Right cardiac atrium (tissue), 5 donors: ENCODE results near the gene RIF1. TPM values are rescaled to one million over a fixed set of nuclear protein-coding genes. Genes with fewer than 3 reads are reported as not detected.
"Not testable (repeated sequence)": the region's sequence is repeated elsewhere in the genome, so short reads cannot be mapped to it uniquely, and the experiment has no call there.

Experiments
- ATAC-seq, 2 donors: fragments of 200-7000 bp; cut with Tn5 transposase; one replicate each; pipeline versions ENCODE4 v1.8.0 to v1.9.1; 2020; ENCODE audit warnings: moderate library complexity in 2 of 2, mild to moderate bottlenecking in 1 of 2
- DNase-seq, 3 donors: peaks; one replicate each; pipeline ENCODE4 v3.0.0-alpha.2; 2020
- H3K27ac ChIP-seq: one replicate; pipeline ENCODE4 v1.5.1; 2013; ENCODE audit warnings: mild to moderate bottlenecking, low read length, control low read depth, moderate library complexity
- H3K27me3 ChIP-seq: one replicate; pipeline ENCODE4 v1.6.1; 2013; ENCODE audit not compliant: control insufficient read depth, insufficient read depth
- H3K4me1 ChIP-seq: one replicate; pipeline ENCODE4 v1.6.1; 2013; ENCODE audit warnings: low read length; ENCODE audit not compliant: control insufficient read depth, insufficient read depth
- H3K4me3 ChIP-seq: one replicate; pipeline ENCODE4 v1.5.1; 2013; ENCODE audit warnings: low read length, control low read depth
- H3K9me3 ChIP-seq: one replicate; pipeline ENCODE4 v1.6.1; 2013; ENCODE audit warnings: low read length; ENCODE audit not compliant: control insufficient read depth
- WGBS: extraction: QIAGEN DNeasy Blood & Tissue Kit; methylation state at CpG from one replicate; pipeline ENCODE4 v1.1.7; 2013; 5-methylcytosine and 5-hydroxymethylcytosine counted together
- intact Hi-C, 4 donors: fragments of 100-400 bp; cut with DNase I; formaldehyde crosslinking; loops; one replicate each; pipeline versions ENCODE4 v1.11.0 to v1.14.0; 2022 to 2023
- polyA plus RNA-seq: library from polyadenylated mRNA; stranded (reverse); fragments of 200-250 nt; gene quantifications from one replicate; pipeline ENCODE4 v1.2.3, GENCODE V29; 2013
- total RNA-seq, 4 donors: library from RNA; stranded (reverse); fragmentation: NEBNext Ultra II Directional; extraction: Animal tissue kit (Norgen Biotek cat#: 25700); gene quantifications; one replicate each; pipeline ENCODE4 v1.2.1, GENCODE V29; 2021
- donor health status: healthy with polysubstance abuse.
- donor health status: DM: no; HTN: yes; CAD: no.
- donor health status: DM: no; HTN: no; CAD: no.
- donor health status: DM: no; HTN: yes; CAD: no; lungs with severe emphysema.
- donor health status: DM: yes; HTN: yes; CAD: no.

The RIF1 gene
- total and polyA plus RNA-seq, 5 donors: 2.8 to 18.9 (median 17.7) TPM

DNA sequence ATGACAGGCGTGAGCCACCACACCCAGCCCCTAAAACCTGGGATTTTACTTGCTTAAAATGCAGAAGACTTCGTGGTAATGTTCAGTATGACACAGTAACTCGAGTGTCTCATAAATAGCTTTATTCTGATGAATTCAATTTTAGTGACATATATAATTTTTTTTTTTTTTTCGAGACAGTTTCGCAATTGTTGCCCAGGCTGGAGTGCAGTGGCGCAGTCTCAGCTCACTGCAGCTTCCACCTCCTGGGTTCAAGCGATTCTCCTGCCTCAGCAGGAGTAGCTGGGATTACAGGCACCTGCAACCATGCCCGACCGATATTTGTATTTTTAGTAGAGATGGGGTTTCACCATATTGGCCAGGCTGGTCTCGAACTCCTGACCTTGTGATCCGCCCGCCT, 12.0 kb downstream of the RIF1 start:
- ATAC-seq, H3K27ac ChIP-seq, H3K27me3 ChIP-seq, intact Hi-C loops, H3K9me3 ChIP-seq, H3K4me1 ChIP-seq, H3K4me3 ChIP-seq, DNase-seq: not testable (repeated sequence)
- WGBS: 97% methylated on average over 12 of the region's 12 CpGs

GRCh38 chr2:151422917-151423439, 13.3 kb downstream of the RIF1 start:
- H3K9me3 ChIP-seq: no peaks in the 10 kb centered on the region
- H3K27ac ChIP-seq: no peak overlapping the region
- intact Hi-C loops: no loop called here
- DNase-seq (no peak), ATAC-seq (no peak)
- H3K4me3 ChIP-seq: no peak overlapping the region
- 81% methylated on average over 3 of the region's 3 CpGs for WGBS
- no peaks in the 10 kb centered on the region for H3K27me3 ChIP-seq
- no peaks in the 10 kb centered on the region for H3K4me1 ChIP-seq

- intact Hi-C loops: no loop called here
- Histone ChIP-seq H3K4me1 (no peaks in the 10 kb centered on the region), H3K9me3 (no peaks in the 10 kb centered on the region), H3K27ac (no peak overlapping the region), H3K27me3 (no peaks in the 10 kb centered on the region), H3K4me3 (no peak overlapping the region)
- DNase-seq (no peak), ATAC-seq (no peak)
- 92% methylated on average over 3 of the region's 3 CpGs for WGBS
Observed at GRCh38 chr2:151423760-151424159, 14.1 kb downstream of the RIF1 start.

GRCh38 chr2:151437630-151438029, 27.9 kb downstream of the RIF1 start:
- intact Hi-C loops: no loop called here
- H3K4me3 ChIP-seq: no peak overlapping the region
- no peak overlapping the region for H3K27ac ChIP-seq
- no peak for DNase-seq
- no peaks in the 10 kb centered on the region for H3K9me3 ChIP-seq
- no peaks in the 10 kb centered on the region for H3K27me3 ChIP-seq
- WGBS: 57% methylated on average over 3 of the region's 3 CpGs
- no peak for ATAC-seq
- H3K4me1 ChIP-seq: no peaks in the 10 kb centered on the region

DNA sequence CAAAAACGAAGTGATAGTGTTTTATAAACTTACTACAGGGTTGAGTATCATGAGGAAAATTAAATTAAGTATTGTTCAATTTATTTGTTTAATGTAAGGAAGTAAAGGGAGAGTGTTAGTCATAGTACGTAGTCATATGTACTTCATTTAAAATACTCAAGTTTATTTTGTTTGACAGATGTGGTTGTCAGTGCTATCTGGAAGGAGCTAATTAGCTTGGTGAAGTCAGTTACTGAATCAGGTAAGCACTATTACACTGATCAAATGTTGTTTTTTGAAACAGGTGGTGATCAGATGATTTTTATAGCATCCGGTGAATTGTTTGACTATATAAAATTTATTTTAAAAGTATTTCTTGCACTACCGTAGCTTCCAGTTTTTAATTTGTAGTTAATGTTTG, 28.8 kb downstream of the RIF1 start:
- Histone ChIP-seq H3K27me3 (no peaks in the 10 kb centered on the region), H3K27ac (no peak overlapping the region), H3K4me3 (no peak overlapping the region), H3K4me1 (no peaks in the 10 kb centered on the region), H3K9me3 (no peaks in the 10 kb centered on the region)
- DNase-seq (no peak), ATAC-seq (no peak)
- intact Hi-C loops: no loop called here
- 90% methylated on average over 4 of the region's 4 CpGs for WGBS

GRCh38 chr2:151439127-151439526, 29.4 kb downstream of the RIF1 start:
- Histone ChIP-seq H3K4me3 (no peak overlapping the region), H3K9me3 (no peaks in the 10 kb centered on the region), H3K4me1 (no peaks in the 10 kb centered on the region), H3K27me3 (no peaks in the 10 kb centered on the region), H3K27ac (no peak overlapping the region)
- intact Hi-C loops: no loop called here
- DNase-seq (no peak), ATAC-seq (no peak)
- 92% methylated on average over 13 of the region's 13 CpGs for WGBS

- ATAC-seq (peak in 1 of 2 donors; percentile 29), DNase-seq (no peak)
- intact Hi-C loops: no loop called here
- WGBS: 56% methylated on average over 1 of the region's 1 CpG
- Histone ChIP-seq H3K27ac (no peak overlapping the region), H3K9me3 (no peaks in the 10 kb centered on the region), H3K27me3 (no peaks in the 10 kb centered on the region), H3K4me1 (no peaks in the 10 kb centered on the region), H3K4me3 (no peak overlapping the region)
Observed at GRCh38 chr2:151459358-151459757, 49.7 kb downstream of the RIF1 start.

- 97% methylated on average over 3 of the region's 3 CpGs for whole genome bisulfite sequencing
- no peaks in the 10 kb centered on the region for H3K27me3 ChIP-seq
- ATAC-seq (no peak), DNase-seq (no peak)
- H3K9me3 ChIP-seq: no peaks in the 10 kb centered on the region
- intact Hi-C loops: no loop called here
- H3K27ac ChIP-seq: no peak overlapping the region
- no peak overlapping the region for H3K4me3 ChIP-seq
- no peaks in the 10 kb centered on the region for H3K4me1 ChIP-seq
Observed at GRCh38 chr2:151465771-151466170, 56.1 kb downstream of the RIF1 start.

- ATAC-seq: no peak
- WGBS: 96% methylated on average over 1 of the region's 1 CpG
- H3K4me1 ChIP-seq: no peaks in the 10 kb centered on the region
- H3K27me3 ChIP-seq: no peaks in the 10 kb centered on the region
- intact Hi-C loops: no loop called here
- DNase-seq: no peak
- H3K27ac ChIP-seq: no peak overlapping the region
- no peak overlapping the region for H3K4me3 ChIP-seq
- H3K9me3 ChIP-seq: no peaks in the 10 kb centered on the region
Observed at GRCh38 chr2:151470556-151470955, 60.9 kb downstream of the RIF1 start.

DNA sequence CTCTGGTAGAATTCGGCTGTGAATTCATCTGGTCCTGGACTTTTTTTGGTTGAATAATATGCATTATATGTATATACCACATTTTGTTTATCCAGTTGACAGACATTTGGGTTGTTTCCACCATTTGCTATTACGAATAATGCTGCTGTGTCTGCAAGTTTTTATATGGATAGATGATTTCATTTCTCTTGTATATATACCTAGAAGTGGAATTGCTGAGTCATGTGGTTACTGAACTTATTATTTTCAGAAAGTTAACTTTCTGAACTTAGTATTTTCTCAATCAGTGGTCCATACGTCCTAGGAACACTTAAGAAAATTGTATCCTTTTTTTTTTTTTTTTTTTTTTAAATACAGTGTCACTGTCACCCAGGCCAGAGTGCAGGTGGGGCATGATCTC, 63.3 kb downstream of the RIF1 start:
- intact Hi-C loops: no loop called here
- Histone ChIP-seq H3K4me1 (no peaks in the 10 kb centered on the region), H3K27ac (no peak overlapping the region), H3K4me3 (no peak overlapping the region), H3K27me3 (no peaks in the 10 kb centered on the region), H3K9me3 (no peaks in the 10 kb centered on the region)
- no peak for DNase-seq
- ATAC-seq: no peak
- 81% methylated on average over 3 of the region's 3 CpGs for WGBS

- H3K9me3 ChIP-seq: no peaks in the 10 kb centered on the region
- no peak overlapping the region for H3K4me3 ChIP-seq
- WGBS: 33% methylated on average over 2 of the region's 2 CpGs
- H3K4me1 ChIP-seq: no peaks in the 10 kb centered on the region
- H3K27me3 ChIP-seq: no peaks in the 10 kb centered on the region
- H3K27ac ChIP-seq: no peak overlapping the region
- DNase-seq: no peak
- intact Hi-C loops: no loop called here
- ATAC-seq: no peak
Observed at GRCh38 chr2:151475071-151475470, 65.4 kb downstream of the RIF1 start.

DNA sequence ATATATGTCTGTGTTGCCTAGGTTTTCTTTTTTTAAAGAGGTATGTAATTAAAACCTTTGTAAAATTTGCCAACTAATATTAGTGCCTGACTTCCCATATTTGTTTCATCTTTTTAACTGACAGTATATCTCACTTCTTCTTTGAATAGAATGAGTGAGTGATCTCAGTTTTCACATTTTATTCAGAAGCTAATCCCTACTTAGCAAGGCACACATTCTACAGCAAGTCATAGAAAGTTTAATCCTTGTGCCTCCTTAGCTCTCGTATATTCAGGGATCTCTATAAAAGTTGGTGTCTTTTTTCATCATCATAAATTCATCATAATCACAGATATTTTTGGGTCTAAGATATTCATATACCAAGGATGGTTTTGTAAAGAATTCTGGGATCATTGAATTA, 66.6 kb downstream of the RIF1 start:
- H3K4me1 ChIP-seq: no peaks in the 10 kb centered on the region
- no peaks in the 10 kb centered on the region for H3K9me3 ChIP-seq
- intact Hi-C loops: no loop called here
- 93% methylated on average over 1 of the region's 1 CpG for WGBS
- H3K4me3 ChIP-seq: no peak overlapping the region
- ATAC-seq (no peak), DNase-seq (no peak)
- H3K27me3 ChIP-seq: no peaks in the 10 kb centered on the region
- no peak overlapping the region for H3K27ac ChIP-seq
